ENCODE results near the gene PYCARD.

PYCARD gene

DNA sequence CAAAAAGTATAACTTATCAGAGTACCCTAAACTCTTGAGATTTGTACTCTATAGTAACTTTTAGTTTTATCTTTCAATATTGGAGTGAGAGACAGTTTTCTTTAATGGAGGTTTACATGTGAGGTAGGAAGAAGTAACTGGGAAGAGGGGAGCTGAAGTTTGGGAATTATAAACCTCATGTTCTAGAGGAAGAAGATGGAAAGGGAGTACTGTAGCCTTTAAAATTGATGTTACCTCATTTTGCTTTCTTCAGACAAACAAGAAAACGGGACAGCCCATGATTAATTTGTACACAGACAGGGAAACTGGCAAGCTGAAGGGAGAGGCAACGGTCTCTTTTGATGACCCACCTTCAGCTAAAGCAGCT is 13.2 kb downstream of the PYCARD start:
- no peak for DNase-seq

DNA sequence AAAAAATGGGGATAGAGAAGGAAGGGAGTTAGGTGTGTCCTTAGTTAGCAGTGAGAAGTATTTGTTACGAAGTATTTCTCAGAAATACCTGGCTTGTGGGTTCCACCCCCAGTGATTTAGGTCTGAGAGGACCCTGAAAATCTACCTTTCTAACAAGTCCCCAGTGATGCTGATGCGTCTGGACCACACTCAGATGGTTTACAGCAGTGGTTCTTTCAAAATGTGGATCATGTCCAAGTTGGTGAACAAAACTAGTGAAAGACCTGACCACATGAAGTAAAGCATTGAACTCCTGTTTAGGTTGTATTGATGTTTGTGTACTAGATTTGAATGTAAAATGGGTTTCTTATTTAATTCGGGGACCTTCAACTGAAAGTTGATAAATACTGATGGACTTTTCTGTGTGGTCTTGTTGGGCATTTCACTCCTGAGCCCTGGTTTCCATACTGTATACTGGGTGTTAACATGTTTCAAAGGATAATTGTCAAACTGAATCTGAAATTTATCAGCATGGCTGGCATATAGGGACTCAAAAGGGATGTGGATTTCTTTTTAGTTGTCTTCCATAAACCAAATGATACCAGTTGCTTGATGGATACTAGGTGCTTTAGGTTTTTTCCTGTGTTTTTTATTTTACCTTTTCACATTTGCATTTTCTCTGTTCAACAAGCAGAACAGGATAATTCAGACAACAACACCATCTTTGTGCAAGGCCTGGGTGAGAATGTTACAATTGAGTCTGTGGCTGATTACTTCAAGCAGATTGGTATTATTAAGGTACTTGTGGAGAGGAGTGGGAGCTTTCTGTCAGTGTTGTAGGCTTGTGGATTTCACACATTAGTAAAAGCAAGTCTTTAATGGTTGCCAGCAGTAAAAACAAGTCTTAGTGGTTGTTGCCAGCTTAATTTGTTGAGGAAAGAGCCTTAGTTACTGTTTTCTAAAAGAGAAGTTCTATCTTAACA is 13.8 kb downstream of the PYCARD start:
- DNase-seq = no peak

DNA sequence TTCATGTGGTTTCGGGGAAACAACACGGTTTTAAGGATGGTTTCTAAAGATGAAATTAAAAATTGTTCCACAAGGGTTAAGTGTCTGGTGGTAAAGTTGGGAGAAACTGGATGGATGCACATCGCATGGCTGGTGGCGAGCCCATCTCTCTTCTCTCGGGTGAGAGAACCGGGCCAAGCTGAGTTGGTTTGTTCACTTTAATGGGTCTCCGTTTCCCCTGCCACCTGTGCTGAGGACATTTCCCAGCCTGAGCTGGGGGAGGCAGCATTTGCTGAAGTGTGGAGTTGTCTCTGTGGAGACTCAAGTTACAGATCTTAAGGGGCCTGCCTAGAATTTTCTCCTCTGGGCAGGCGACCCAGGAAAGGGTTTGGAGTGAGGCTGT is 14.8 kb downstream of the PYCARD start:
- no peak for DNase-seq

DNA sequence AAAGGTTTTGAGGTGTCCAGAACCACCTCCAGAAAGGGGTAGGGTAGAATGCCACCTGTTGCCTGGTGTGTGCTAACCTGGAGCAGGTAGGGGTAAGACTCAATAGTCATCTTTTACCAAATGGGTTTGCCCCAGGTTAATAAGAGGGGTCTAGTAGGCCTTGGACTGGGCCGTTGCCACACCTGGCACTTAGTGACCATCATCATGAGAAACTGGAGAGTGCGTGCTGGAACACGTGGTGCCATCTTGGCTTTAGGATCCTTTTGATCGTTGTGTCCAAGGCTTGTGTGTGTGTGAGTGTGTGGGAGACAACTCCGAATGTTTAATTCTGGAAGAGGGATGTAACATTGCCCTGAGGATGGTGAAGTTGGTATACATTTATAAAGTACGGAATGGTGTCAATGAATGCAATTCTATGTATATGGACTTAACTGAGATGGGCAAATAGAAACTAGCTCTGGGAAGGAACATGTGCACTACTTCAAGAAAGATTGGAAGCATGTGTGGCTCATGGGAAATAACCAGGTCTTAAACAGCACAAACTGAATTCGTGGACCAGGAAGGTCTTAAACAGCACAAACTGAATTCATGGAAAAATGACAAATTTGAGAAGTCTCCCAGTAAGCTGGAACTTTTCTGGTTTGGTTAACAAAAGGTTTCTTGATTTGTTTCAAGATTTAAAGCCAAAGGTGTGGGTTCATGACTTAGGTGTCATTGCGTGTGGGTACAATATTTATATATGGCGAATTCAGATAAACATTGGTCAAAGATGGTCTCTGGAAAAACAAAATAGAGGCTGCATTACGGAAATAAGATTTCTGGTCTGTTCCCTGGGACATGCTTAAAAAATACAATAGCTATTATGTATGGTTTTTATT is 15.4 kb downstream of the PYCARD start:
- DNase-seq = no peak

DNA sequence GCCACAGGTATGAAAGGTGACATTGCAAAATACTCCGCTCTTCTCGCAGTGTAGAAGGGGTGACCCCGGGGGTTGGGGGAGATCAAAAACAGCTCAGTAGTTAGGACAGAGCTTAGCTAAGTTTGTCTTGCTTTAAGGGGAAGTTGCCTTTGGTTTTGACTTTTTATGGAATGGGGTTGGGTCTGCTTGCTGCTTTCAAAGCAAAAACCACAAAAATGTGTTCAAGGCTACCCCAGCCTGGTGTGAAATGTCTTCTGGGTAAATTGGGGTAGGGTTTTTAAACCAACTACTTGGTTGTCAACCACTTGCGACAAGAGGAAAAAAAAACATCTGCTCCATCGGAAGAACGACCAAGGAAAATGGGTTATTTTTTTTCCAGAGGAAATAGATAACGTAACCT is 16.4 kb downstream of the PYCARD start:
- no peak for DNase-seq

DNA sequence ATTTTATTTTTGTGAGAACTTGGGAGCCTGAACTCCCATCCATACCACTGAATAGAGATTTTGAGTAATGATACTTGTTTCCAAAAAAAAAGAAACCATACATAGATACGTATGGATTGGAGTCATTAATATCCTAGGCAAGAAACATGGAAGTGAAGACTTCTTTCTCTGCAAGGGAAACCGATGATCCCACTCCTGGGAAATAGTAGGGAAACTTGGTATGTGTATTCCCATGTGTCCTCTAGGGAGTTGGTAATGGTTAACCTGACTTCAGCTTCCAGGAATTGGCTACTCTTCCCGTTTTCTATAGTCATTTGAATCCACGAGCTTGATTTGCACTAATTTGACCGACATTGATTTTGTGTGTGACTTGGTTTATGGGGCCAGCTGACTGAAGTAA is 17.2 kb downstream of the PYCARD start:
- no peak for DNase-seq

DNA sequence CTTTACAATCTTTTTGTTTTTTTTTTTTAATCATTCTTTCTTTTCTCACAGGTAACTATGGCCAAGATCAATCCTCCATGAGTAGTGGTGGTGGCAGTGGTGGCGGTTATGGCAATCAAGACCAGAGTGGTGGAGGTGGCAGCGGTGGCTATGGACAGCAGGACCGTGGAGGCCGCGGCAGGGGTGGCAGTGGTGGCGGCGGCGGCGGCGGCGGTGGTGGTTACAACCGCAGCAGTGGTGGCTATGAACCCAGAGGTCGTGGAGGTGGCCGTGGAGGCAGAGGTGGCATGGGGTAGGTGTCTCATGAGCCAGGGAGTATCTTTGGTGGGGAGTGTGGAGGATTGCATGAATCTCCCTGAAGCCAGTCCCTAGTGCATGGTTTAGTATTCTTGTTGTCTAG is 17.7 kb downstream of the PYCARD start:
- no peak for DNase-seq

DNA sequence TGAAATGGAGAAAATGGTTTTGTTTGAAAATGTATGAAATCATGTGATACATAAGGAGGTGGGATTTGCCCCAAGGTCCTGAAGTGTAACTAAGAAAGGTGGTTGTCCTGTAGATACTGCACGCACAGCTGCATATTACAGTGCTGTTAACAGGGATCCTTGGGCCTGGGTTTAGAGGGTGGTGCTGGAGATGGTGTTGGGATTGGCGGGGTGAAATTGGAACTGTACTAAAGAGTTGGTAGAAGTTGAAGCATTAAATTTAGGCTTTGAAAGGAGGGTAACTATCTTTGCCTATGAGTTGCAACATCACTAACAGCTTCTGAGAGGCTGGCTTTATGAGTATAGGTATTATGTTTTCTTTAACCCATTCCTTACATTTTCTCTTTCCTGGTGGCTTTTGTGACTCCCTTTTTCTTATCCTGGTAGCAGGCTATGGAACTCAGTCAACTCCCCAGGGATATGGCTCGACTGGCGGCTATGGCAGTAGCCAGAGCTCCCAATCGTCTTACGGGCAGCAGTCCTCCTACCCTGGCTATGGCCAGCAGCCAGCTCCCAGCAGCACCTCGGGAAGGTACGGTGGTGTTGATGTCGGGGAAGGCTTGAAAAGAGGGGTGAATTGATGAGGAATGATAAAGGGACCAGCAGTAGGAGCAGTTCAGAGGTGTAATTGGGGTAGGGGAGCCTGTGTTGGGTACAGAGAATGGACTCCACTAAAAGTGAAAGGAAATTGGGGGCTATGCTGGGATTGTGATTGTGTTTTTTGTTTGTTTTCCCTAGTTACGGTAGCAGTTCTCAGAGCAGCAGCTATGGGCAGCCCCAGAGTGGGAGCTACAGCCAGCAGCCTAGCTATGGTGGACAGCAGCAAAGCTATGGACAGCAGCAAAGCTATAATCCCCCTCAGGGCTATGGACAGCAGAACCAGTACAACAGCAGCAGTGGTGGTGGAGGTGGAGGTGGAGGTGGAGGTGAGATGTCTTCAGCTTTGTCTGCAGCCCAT is 18.8 kb downstream of the PYCARD start:
- DNase-seq = no peak

DNA sequence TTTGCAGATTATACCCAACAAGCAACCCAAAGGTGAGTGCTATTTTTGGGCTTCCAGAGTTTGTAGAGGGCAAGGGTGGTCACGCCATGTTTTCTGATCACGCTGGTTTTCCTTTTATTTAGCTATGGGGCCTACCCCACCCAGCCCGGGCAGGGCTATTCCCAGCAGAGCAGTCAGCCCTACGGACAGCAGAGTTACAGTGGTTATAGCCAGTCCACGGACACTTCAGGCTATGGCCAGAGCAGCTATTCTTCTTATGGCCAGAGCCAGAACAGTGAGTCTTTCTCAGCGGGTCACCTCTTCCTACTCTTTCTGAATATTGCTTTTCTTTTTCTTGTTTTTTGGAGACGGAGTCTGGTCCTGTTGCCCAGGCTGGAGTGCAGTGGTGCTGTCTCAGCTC is 20.2 kb downstream of the PYCARD start:
- DNase-seq = no peak

DNA sequence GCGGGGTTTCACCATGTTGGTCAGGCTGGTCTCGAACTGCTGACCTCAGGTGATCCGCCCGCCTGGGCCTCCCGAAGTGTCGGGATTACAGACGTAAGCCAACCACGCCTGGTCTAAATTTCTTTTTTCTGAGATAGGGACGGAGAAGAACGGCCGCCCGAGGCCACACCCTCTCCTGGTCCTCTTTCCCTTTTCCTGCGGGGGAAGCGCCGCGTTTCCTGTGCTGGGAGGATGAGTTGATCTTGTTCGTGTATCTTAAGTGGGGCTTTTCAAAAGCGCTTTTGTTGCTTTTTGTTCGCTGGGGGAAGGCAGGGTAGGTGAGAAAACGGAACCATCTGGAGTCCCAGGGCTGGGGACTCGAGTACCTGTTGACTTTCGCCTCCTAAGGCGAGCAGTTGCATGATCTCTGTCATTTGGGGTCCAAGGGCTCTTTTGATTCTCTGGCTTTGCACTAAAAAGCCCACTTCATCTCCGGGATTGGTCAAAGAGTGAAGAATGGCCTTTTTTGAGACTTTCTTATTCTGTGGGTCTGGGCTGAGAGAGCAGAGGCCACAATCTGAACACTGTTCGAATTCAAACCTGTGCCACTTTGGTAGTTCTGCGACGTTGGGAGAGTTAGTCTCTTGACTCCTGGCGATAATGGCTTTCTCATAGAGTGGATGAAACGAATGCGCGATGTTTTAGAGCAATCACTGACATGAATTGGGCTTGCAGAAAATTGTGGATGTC is 21.3 kb downstream of the PYCARD start:
- DNase-seq = peak; percentile 37

DNA sequence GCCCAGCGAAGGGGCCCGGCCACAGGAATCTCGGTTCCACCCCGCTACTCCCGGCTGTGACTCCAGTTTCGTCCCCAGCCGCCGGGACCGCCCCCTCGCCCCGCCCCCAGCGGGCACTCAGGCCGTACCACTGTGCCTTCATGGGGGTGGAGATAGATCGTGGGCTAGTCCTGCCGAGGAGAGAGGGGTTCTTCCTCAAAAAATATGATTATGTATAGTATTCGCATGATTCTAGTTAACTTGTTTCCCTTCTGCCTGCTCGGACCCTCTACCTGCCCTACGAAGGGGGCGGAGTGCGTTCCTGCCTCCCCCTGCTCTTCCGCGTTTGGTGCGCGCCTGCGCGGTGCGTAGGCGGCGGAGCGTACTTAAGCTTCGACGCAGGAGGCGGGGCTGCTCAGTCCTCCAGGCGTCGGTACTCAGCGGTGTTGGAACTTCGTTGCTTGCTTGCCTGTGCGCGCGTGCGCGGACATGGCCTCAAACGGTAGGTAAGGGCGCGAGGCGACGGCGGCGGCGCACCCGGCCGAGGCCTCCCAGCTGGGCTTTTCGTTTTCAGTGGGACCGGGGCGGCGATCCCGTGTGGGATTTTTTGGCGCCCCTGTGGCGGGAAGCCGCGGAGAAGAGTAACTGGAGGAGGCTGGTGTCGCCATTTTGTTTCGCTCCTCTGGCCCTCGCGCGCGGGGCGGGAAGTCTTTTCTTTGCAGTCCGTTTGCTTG is 22.7 kb downstream of the PYCARD start, which contains the start of gene FUS:
FUS (plus strand) TSS at position 393 of the 713 bp plus-strand sequence; CDS start at position 469, 76 bp downstream.
- peak; percentile 91 for DNase-seq

DNA sequence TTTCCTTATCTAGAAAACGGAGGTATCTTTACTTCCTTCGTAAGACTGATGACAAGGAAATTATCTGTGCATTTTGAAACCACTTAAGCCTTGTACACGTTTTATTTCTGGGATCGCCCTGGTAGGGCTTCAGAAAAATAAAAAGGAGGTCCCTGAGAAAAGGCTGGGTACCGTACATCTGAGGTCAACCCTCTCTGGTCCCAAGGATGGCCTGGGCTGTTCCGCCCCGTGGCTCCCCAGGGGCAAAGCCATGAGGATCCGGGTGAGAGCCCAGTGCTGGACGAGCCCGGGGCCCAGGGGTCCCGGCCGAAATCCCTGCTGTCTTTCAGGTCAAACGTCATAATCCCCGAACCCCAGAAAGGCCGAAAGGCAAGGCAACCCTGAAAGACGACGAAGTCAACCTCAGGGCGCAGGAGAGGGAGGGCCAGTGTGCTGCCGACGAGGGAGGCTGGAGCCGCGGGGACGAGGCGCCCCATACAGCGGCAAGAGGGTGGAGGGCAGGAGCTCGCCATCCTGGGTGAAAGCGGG is 23.3 kb downstream of the PYCARD start:
- peak; percentile 48 for DNase-seq

DNA sequence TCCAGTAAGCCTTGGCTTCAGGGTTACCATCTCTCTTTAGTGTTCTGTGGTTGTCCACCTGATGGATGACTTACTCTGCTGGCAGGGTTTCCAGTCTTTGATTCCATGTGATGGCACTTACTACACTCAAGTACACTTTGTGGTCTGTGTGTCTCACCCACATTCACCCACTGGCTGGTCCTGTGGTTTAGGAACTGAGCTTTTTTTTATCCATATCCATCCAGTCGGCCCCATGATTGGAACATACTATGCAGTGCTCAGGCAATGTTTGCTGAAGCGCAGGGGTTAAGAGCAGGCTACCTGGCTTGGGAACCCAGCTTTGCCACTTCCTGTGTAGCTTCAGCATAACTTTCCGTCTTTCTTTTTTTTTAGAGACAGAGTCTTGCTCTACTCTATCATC is 25.4 kb downstream of the PYCARD start:
- DNase-seq = peak; percentile 69

DNA sequence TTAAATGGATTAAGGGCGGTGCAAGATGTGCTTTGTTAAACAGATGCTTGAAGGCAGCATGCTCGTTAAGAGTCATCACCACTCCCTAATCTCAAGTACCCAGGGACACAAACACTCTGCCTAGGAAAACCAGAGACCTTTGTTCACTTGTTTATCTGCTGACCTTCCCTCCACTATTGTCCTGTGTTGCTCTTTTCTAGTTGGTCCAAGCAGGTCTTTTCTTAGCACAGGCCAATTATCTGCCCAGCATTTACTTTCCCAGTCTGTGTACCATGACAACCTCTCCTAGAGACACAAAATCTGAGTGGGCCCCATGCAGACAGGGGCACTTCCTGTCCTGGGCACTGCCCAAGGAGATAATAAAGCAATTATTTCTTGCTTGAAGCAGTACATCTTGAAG is 32.5 kb downstream of the PYCARD start:
- DNase-seq = peak; percentile 49

DNA sequence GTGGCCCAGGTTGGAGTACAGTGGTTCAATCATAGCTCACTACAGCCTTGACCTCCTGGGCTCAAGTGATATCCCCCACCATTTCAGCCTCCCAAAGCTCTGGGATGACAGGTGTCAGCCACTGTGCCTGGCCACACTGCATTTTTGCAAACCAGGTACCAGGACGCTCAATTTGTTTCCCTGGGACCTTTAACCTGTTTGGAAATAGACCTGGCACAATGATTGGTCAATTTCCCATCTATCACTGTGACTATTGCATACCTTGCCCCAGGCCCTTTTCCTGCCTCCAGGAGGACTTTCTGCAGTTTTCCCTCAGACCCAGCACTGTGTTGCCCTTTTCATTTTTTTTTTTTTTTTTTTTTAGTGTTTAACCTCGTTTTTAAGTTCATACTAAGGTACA is 33.7 kb downstream of the PYCARD start:
- no peak for DNase-seq

DNA sequence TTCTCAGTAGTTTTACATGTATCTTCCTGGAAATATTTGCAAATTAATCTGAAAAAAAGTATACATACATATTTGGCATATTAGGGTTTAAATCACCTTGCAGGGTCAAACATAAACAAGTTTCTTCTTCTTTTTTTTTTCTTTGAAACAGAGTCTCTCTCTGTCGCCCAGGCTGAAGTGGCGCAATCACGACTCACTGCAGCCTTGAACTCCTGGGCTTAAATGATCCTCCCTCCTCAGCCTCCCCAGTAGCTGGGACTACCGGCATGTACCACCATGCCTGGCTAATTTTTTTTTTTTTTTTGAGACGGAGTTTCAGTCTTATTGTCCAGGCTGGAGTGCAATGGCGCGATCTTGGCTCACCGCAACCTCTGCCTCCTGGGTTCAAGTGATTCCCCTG is 35.2 kb downstream of the PYCARD start:
- DNase-seq = no peak

DNA sequence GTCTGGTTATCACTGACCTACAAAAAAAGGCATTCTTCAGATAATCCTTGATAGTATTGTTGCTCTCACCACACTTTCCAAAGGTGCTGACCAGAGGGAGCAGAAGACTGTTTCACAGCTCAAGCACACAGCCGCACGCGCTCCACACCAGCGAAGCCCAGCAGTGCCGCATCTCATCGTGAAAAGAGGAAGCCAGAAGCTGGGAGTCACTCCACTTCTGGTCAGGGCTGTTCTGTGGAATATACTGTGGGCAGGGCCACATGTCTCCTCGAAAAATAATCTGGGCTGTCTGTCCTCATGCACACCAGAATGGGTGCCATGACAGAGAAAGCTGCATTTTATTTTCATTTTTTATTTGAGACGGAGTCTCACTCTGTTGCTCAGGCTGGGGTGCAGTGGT is 45.4 kb downstream of the PYCARD start:
- no peak for DNase-seq
